ENCODE results near the gene CYBA. TPM values are rescaled to one million over a fixed set of nuclear protein-coding genes. Genes with fewer than 3 reads are reported as not detected.

The CYBA gene
- total and polyA plus RNA-seq, 10 of the 15 experiments (the other 5 are each of a cell fraction or from before 2014, with no cell fraction given): 0.55 to 598 (median 258) TPM

GRCh38 chr16:88649924-88650748 is 717 bp downstream of the CYBA start:
- WGBS (ENCODE audit: insufficient coverage, insufficient replicate concordance, low lambda C conversion rate, missing lambda C conversion rate): 2% methylated on average over 27 of the region's 37 CpGs
- TSS peak; percentile 63 for BruUV-seq (replicated peaks)
- no peaks in the 10 kb centered on the region for H3K9me3 ChIP-seq (replicated peaks; ENCODE audit: control insufficient read depth, insufficient read depth, low read length)
- in situ Hi-C loops (cut with MboI): no loop called here
- ChIA-PET POLR2A (interaction anchor here (0.5 to 2.6 kb wide), 10 partner anchors 11 to 160 kb away, joined by 3 to 15 read pairs (median 5); partner anchors contain the start of gene MVD), CTCF (interaction anchor here (0.5 to 1.9 kb wide), 5 partner anchors 17 to 52 kb away, joined by 3 to 5 read pairs (median 3); no protein-coding TSS in a partner anchor), RAD21 (ENCODE audit: unreplicated experiment) (interaction anchor here (0.5 to 1.7 kb wide), 3 partner anchors 12 to 256 kb away, joined by 3 to 6 read pairs (median 6); partner anchors contain the start of gene IL17C), SMC1A (ENCODE audit: uncharacterized antibody, unreplicated experiment) (interaction anchor here (1.1 to 1.3 kb wide), 2 partner anchors 17 to 55 kb away, joined by 3 to 4 read pairs; no protein-coding TSS in a partner anchor)
- DNase-seq (ENCODE audit: low read depth, low spot score): no peak
- peak; percentile 69 for FAIRE-seq
- peak overlapping the region; percentile 87 for H3K9ac ChIP-seq (ENCODE audit: control insufficient read depth, insufficient read depth, low read length)
- peak overlapping the region; percentile 75 for H3K4me2 ChIP-seq (ENCODE audit: control insufficient read depth, insufficient read depth)
- H3K4me3 ChIP-seq: peak overlapping the region; percentile 98
- no peak overlapping the region for H2AFZ ChIP-seq (ENCODE audit: control insufficient read depth, low read depth, low read length)
- H3K27me3 ChIP-seq (replicated peaks in 1 of 2; ENCODE audit: control insufficient read depth in 2 of 2, insufficient read depth in 2 of 2, low read length in 1 of 2): no peaks in the 10 kb centered on the region
- peak; percentile 38 for ATAC-seq
- peaks cover 22% of the 10 kb centered on the region for H3K4me1 ChIP-seq (ENCODE audit: control insufficient read depth, insufficient read depth, low read length)
- H3K27ac ChIP-seq (ENCODE audit: control insufficient read depth, insufficient read depth): peak overlapping the region; percentile 96
- peaks cover 36% of the 10 kb centered on the region for H3K79me2 ChIP-seq (ENCODE audit: control insufficient read depth, insufficient read depth, low read length)
- peaks cover 0 to 8% of the 10 kb centered on the region in 2 experiments for H3K36me3 ChIP-seq (ENCODE audit: control insufficient read depth in 2 of 2, insufficient read depth in 2 of 2, low read length in 1 of 2)
- H4K20me1 ChIP-seq (ENCODE audit: control insufficient read depth, insufficient read depth): peaks cover 5% of the 10 kb centered on the region; the same call in 1 of the 2 replicates
- intact Hi-C loops (cut with micrococcal nuclease; ENCODE audit: unreplicated experiment): loop anchor here (2.0 to 5.0 kb wide), 3 partner anchors 31 to 162 kb away; partner anchors contain the start of genes APRT, CTU2 and RNF166
- TF ChIP-seq TBL1XR1 (IDR thresholded peaks at IDR 0.05; ENCODE audit: low read depth, low read length) (no peak; the same call in none of the 2 replicates), GATAD2B (conservative IDR thresholded peaks at IDR 0.05; ENCODE audit: low read depth) (peak; percentile 94), CHD4 (IDR thresholded peaks at IDR 0.05) (no peak), PAX8 (IDR thresholded peaks at IDR 0.05) (no peak), PBX3 (IDR thresholded peaks at IDR 0.05; ENCODE audit: insufficient replicate concordance, low read depth, low read length) (no peak), IKZF1 (conservative IDR thresholded peaks at IDR 0.05) (peak; percentile 29), CBX5 (IDR thresholded peaks at IDR 0.05; ENCODE audit: low read depth) (no peak), SREBF1 (IDR thresholded peaks at IDR 0.05; ENCODE audit: low read length) (no peak), DPF2 (IDR thresholded peaks at IDR 0.05) (peak; percentile 87), POLR2A (IDR thresholded peaks at IDR 0.05; ENCODE audit: low read depth, low read length) (peak; percentile 73), TCF12 (IDR thresholded peaks at IDR 0.05; ENCODE audit: low read depth, low read length) (no peak; the same call in 1 of the 2 replicates), POU2F2 (IDR thresholded peaks at IDR 0.05; ENCODE audit: borderline replicate concordance, low read depth, low read length) (no peak), POLR2AphosphoS5 (IDR thresholded peaks at IDR 0.05; ENCODE audit: low read length) (peak; percentile 25; the same call in 1 of the 2 replicates), SP1 (IDR thresholded peaks at IDR 0.05; ENCODE audit: low read depth, low read length) (no peak), LARP7 (IDR thresholded peaks at IDR 0.05) (peak; percentile 16; the same call in 1 of the 2 replicates), ETV6 (conservative IDR thresholded peaks at IDR 0.05 in 1 of 2, IDR thresholded peaks at IDR 0.05 in 1 of 2; ENCODE audit: borderline replicate concordance in 1 of 2, low read depth in 1 of 2) (no peak), NR2C1 (IDR thresholded peaks at IDR 0.05) (peak; percentile 64), NR2F1 (conservative IDR thresholded peaks at IDR 0.05) (peak; percentile 98), MTA2 (IDR thresholded peaks at IDR 0.05; ENCODE audit: low read depth) (peak; percentile 29; the same call in 1 of the 2 replicates), BRCA1 (IDR thresholded peaks at IDR 0.05; ENCODE audit: low read depth, low read length) (no peak), SPI1 (IDR thresholded peaks at IDR 0.05; ENCODE audit: borderline replicate concordance, insufficient read depth, low read depth, low read length) (peak; percentile 53), ZNF207 (IDR thresholded peaks at IDR 0.05; ENCODE audit: borderline replicate concordance) (no peak), RAD51 (IDR thresholded peaks at IDR 0.05) (no peak), ZNF622 (IDR thresholded peaks at IDR 0.05) (no peak), PML (IDR thresholded peaks at IDR 0.05; ENCODE audit: low read length) (no peak), CREB1 (IDR thresholded peaks at IDR 0.05; ENCODE audit: low read depth) (peak; percentile 12; the same call in 1 of the 2 replicates)

All from GM12878 (cell line).